ENCODE data around the gene RGS7BP.

Gene RGS7BP

GRCh38 chr5:64505769-64506566 lies at the start of gene RGS7BP:
Gene RGS7BP (plus strand): TSS chr5:64506015. CDS start chr5:64506625, 610 bp downstream.
- DNase-seq (ENCODE audit: low spot score), result peak; percentile 80

- DNase-seq (ENCODE audit: low spot score), result no peak
These were observed 48.0 kb upstream of the RGS7BP start for GRCh38 chr5:64457846-64458245.

GRCh38 chr5:64458948-64459347 lies 46.9 kb upstream of the RGS7BP start:
- peak; percentile 2 for DNase-seq (ENCODE audit: low spot score)

GRCh38 chr5:64462391-64462790 lies 43.4 kb upstream of the RGS7BP start:
- no peak for DNase-seq (ENCODE audit: low spot score)

- DNase-seq (ENCODE audit: low spot score), result no peak
These were observed 19.7 kb upstream of the RGS7BP start for GRCh38 chr5:64486163-64486562.

GRCh38 chr5:64487283-64487682 lies 18.5 kb upstream of the RGS7BP start:
- DNase-seq (ENCODE audit: low spot score), result no peak

- no peak for DNase-seq (ENCODE audit: low spot score)
These were observed 16.0 kb upstream of the RGS7BP start for GRCh38 chr5:64489857-64490256.

- no peak for DNase-seq (ENCODE audit: low spot score)
These were observed 8.4 kb upstream of the RGS7BP start for GRCh38 chr5:64497386-64497785.

- DNase-seq (ENCODE audit: low spot score), result peak; percentile 58
These were observed 3.6 kb upstream of the RGS7BP start for GRCh38 chr5:64502196-64502595.

- DNase-seq (ENCODE audit: low spot score), result peak; percentile 28
These were observed 900 bp downstream of the RGS7BP start for GRCh38 chr5:64506567-64507263.

GRCh38 chr5:64507264-64507605 lies 1.4 kb downstream of the RGS7BP start:
- no peak for DNase-seq (ENCODE audit: low spot score)

GRCh38 chr5:64509828-64510227 lies 4.0 kb downstream of the RGS7BP start:
- DNase-seq (ENCODE audit: low spot score), result no peak

- no peak for DNase-seq (ENCODE audit: low spot score)
These were observed 7.7 kb downstream of the RGS7BP start for GRCh38 chr5:64513492-64513891.

GRCh38 chr5:64514612-64515011 lies 8.8 kb downstream of the RGS7BP start:
- no peak for DNase-seq (ENCODE audit: low spot score)

GRCh38 chr5:64516216-64516615 lies 10.4 kb downstream of the RGS7BP start:
- DNase-seq (ENCODE audit: low spot score), result no peak

- DNase-seq (ENCODE audit: low spot score), result no peak
These were observed 13.0 kb downstream of the RGS7BP start for GRCh38 chr5:64518793-64519192.

- DNase-seq (ENCODE audit: low spot score), result no peak
These were observed 13.4 kb downstream of the RGS7BP start for GRCh38 chr5:64519263-64519662.

GRCh38 chr5:64526734-64527439 lies 21.1 kb downstream of the RGS7BP start:
- DNase-seq (ENCODE audit: low spot score), result no peak

GRCh38 chr5:64530076-64530475 lies 24.3 kb downstream of the RGS7BP start:
- DNase-seq (ENCODE audit: low spot score), result no peak

- no peak for DNase-seq (ENCODE audit: low spot score)
These were observed 26.4 kb downstream of the RGS7BP start for GRCh38 chr5:64532212-64532611.

GRCh38 chr5:64532657-64533056 lies 26.8 kb downstream of the RGS7BP start:
- DNase-seq (ENCODE audit: low spot score), result no peak

GRCh38 chr5:64534033-64534432 lies 28.2 kb downstream of the RGS7BP start:
- DNase-seq (ENCODE audit: low spot score), result no peak

- no peak for DNase-seq (ENCODE audit: low spot score)
These were observed 52.1 kb downstream of the RGS7BP start for GRCh38 chr5:64557911-64558310.
